GM13977 (cell line): ENCODE results near the gene OAS3.

Experiments used
- DNase-seq: peaks from one replicate; pipeline ENCODE4 v3.0.0; 2012; ENCODE audit warnings: low spot score
- CTCF ChIP-seq: IDR thresholded peaks from 2 replicates; pipeline ENCODE4 v1.5.1; 2012; ENCODE audit warnings: mild to moderate bottlenecking, control low read depth; ENCODE audit not compliant: insufficient read depth; ENCODE audit errors: extremely low read depth, missing control alignments
- in situ Hi-C: fragments of 300-500 bp; cut with MboI; formaldehyde crosslinking; loops from one replicate; pipeline ENCODE4 v1.12.0; 2022; ENCODE audit warnings: low sequenced_read_pairs, low pct_unique_long_range_greater_than_20kb, mixed read lengths, inconsistent platforms; ENCODE audit not compliant: unreplicated experiment

OAS3 gene

GRCh38 chr12:112961074-112961473 lies 22.8 kb downstream of the OAS3 start:
- TF ChIP-seq CTCF = no peak
- DNase-seq = no peak
- in situ Hi-C loops = no loop called here

GRCh38 chr12:112961536-112961935 lies 23.3 kb downstream of the OAS3 start:
- no peak for TF ChIP-seq CTCF
- no peak for DNase-seq
- in situ Hi-C loops = no loop called here

DNA sequence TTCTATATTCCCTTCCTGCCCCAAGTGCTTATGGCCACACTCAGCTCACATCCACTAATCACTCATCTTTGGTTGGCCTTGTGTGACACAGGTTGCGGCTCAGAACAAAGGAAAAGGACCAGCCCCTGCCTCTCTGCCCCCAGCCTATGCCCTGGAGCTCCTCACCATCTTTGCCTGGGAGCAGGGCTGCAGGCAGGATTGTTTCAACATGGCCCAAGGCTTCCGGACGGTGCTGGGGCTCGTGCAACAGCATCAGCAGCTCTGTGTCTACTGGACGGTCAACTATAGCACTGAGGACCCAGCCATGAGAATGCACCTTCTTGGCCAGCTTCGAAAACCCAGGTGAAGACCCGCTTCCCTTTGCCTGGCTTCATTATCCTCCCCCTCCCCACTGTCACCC lies 24.3 kb downstream of the OAS3 start:
- no peak for DNase-seq
- TF ChIP-seq CTCF = no peak
- in situ Hi-C loops = no loop called here

DNA sequence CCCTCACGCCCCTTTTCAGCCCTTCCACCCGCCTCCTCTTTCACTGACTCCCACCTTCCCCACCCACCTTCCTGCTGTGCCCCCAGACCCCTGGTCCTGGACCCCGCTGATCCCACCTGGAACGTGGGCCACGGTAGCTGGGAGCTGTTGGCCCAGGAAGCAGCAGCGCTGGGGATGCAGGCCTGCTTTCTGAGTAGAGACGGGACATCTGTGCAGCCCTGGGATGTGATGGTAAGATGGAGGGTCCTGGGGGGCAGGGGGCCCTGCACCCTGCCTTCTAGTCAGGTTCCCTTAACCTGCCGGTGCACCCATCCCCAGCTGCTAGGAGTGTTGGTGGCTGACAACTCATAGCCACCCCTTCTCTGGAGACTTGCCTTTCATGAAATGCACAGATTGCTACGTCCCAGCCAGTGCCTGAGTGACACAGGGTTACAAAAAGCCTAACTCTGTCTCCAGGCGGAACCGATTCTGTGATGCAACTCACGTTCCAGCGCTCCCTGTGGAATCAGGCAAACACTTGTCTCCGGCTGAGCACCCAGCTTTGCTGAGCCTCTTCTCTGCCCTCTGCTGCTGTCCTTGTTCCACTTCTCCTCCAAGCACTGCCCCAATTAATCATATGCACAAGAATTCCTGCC lies 25.1 kb downstream of the OAS3 start:
- DNase-seq = no peak
- in situ Hi-C loops = no loop called here
- no peak for TF ChIP-seq CTCF

- DNase-seq = no peak
- in situ Hi-C loops = no loop called here
- TF ChIP-seq CTCF = no peak
Observed at GRCh38 chr12:112964067-112964670, 25.9 kb downstream of the OAS3 start.

DNA sequence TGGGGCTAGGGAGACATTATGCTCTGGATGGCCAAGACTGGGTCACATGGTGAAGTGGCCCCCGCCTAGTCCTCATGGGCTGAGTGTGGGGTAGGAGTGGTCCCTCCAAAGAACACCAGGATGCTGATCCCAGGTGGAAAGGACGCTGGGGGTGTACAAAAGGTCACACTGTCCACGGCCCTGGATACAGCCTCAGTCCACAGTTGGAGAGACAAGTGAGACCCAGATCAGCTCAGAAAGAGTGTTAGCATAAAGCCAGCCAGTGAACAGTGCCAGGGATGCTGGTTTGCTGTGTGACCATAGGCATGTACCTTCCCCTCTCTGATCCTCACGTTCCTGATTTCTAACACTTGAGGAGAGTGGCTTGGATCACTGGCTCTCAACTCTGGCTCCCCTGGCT lies 26.6 kb downstream of the OAS3 start:
- in situ Hi-C loops = no loop called here
- no peak for TF ChIP-seq CTCF
- no peak for DNase-seq
